NCI-H128 (cell line): ENCODE data around the gene PDZD4.

ENCODE experiments used
- DNase-seq: peaks from one replicate; lab custom pipeline; 2025; ENCODE audit not compliant: unreplicated experiment; lab: John Stamatoyannopoulos, UW

Gene PDZD4

GRCh38 chrX:153755136-153755535 lies 75.2 kb downstream of the PDZD4 start:
- no peak for DNase-seq
